ENCODE measurements around the gene LRRK2.

LRRK2 gene

GRCh38 chr12:40300490-40300889 is 75.7 kb downstream of the LRRK2 start:
- Histone ChIP-seq H3K4me1 (ENCODE audit: insufficient read depth, low read length) (no peaks in the 10 kb centered on the region), H3K27me3 (ENCODE audit: control insufficient read depth in 1 of 2, insufficient read depth in 2 of 2, low read length in 2 of 2) (no peaks in the 10 kb centered on the region), H3K36me3 (ENCODE audit: insufficient read depth, low read length) (peaks cover 13% of the 10 kb centered on the region), H3K9ac (ENCODE audit: low read length) (no peak overlapping the region), H3K9me3 (ENCODE audit: low read length) (no peaks in the 10 kb centered on the region), H3K4me3 (ENCODE audit: low read depth in 1 of 2, low read length in 2 of 2) (no peak overlapping the region), H3K27ac (ENCODE audit: low read depth, low read length) (no peak overlapping the region)

- Histone ChIP-seq H3K9me3 (ENCODE audit: low read length) (no peaks in the 10 kb centered on the region), H3K4me1 (ENCODE audit: insufficient read depth, low read length) (no peaks in the 10 kb centered on the region), H3K27me3 (ENCODE audit: control insufficient read depth in 1 of 2, insufficient read depth in 2 of 2, low read length in 2 of 2) (no peaks in the 10 kb centered on the region), H3K36me3 (ENCODE audit: insufficient read depth, low read length) (peaks cover 10% of the 10 kb centered on the region), H3K9ac (ENCODE audit: low read length) (no peak overlapping the region), H3K27ac (ENCODE audit: low read depth, low read length) (no peak overlapping the region), H3K4me3 (ENCODE audit: low read depth in 1 of 2, low read length in 2 of 2) (no peak overlapping the region)
Observed at GRCh38 chr12:40309001-40309400, 84.2 kb downstream of the LRRK2 start.

- Histone ChIP-seq H3K27me3 (ENCODE audit: control insufficient read depth in 1 of 2, insufficient read depth in 2 of 2, low read length in 2 of 2) (no peaks in the 10 kb centered on the region), H3K27ac (ENCODE audit: low read depth, low read length) (no peak overlapping the region), H3K9me3 (ENCODE audit: low read length) (no peaks in the 10 kb centered on the region), H3K4me1 (ENCODE audit: insufficient read depth, low read length) (no peaks in the 10 kb centered on the region), H3K4me3 (ENCODE audit: low read depth in 1 of 2, low read length in 2 of 2) (no peak overlapping the region), H3K9ac (ENCODE audit: low read length) (no peak overlapping the region), H3K36me3 (ENCODE audit: insufficient read depth, low read length) (peaks cover 6% of the 10 kb centered on the region)
Observed at GRCh38 chr12:40310211-40310610, 85.4 kb downstream of the LRRK2 start.

- Histone ChIP-seq H3K27ac (ENCODE audit: low read depth, low read length) (no peak overlapping the region), H3K36me3 (ENCODE audit: insufficient read depth, low read length) (peaks cover 6% of the 10 kb centered on the region), H3K4me1 (ENCODE audit: insufficient read depth, low read length) (no peaks in the 10 kb centered on the region), H3K4me3 (ENCODE audit: low read depth in 1 of 2, low read length in 2 of 2) (no peak overlapping the region), H3K9ac (ENCODE audit: low read length) (no peak overlapping the region), H3K9me3 (ENCODE audit: low read length) (no peaks in the 10 kb centered on the region), H3K27me3 (ENCODE audit: control insufficient read depth in 1 of 2, insufficient read depth in 2 of 2, low read length in 2 of 2) (no peaks in the 10 kb centered on the region)
Observed at GRCh38 chr12:40312196-40312595, 87.4 kb downstream of the LRRK2 start.

- Histone ChIP-seq H3K4me1 (ENCODE audit: insufficient read depth, low read length) (no peaks in the 10 kb centered on the region), H3K9ac (ENCODE audit: low read length) (no peak overlapping the region), H3K27me3 (ENCODE audit: control insufficient read depth in 1 of 2, insufficient read depth in 2 of 2, low read length in 2 of 2) (no peaks in the 10 kb centered on the region), H3K9me3 (ENCODE audit: low read length) (no peaks in the 10 kb centered on the region), H3K4me3 (ENCODE audit: low read depth in 1 of 2, low read length in 2 of 2) (no peak overlapping the region), H3K27ac (ENCODE audit: low read depth, low read length) (no peak overlapping the region), H3K36me3 (ENCODE audit: insufficient read depth, low read length) (peaks cover 6% of the 10 kb centered on the region)
Observed at GRCh38 chr12:40312982-40313576, 88.3 kb downstream of the LRRK2 start.

- no peaks in the 10 kb centered on the region for H3K9me3 ChIP-seq (ENCODE audit: low read length)
Observed at GRCh38 chr12:40313928-40314327, 89.1 kb downstream of the LRRK2 start.

GRCh38 chr12:40314927-40315326 is 90.1 kb downstream of the LRRK2 start:
- Histone ChIP-seq H3K9ac (ENCODE audit: low read length) (no peak overlapping the region), H3K4me3 (ENCODE audit: low read depth in 1 of 2, low read length in 2 of 2) (no peak overlapping the region), H3K36me3 (ENCODE audit: insufficient read depth, low read length) (peaks cover 6% of the 10 kb centered on the region), H3K9me3 (ENCODE audit: low read length) (no peaks in the 10 kb centered on the region), H3K4me1 (ENCODE audit: insufficient read depth, low read length) (no peaks in the 10 kb centered on the region), H3K27ac (ENCODE audit: low read depth, low read length) (no peak overlapping the region), H3K27me3 (ENCODE audit: control insufficient read depth in 1 of 2, insufficient read depth in 2 of 2, low read length in 2 of 2) (no peaks in the 10 kb centered on the region)

More at GRCh38 chr12:40313928-40314327, 89.1 kb downstream of the LRRK2 start:
- Histone ChIP-seq H3K9ac (ENCODE audit: low read length) (no peak overlapping the region), H3K4me1 (ENCODE audit: insufficient read depth, low read length) (no peaks in the 10 kb centered on the region), H3K4me3 (ENCODE audit: low read depth in 1 of 2, low read length in 2 of 2) (no peak overlapping the region), H3K27ac (ENCODE audit: low read depth, low read length) (no peak overlapping the region), H3K36me3 (ENCODE audit: insufficient read depth, low read length) (peaks cover 6% of the 10 kb centered on the region), H3K27me3 (ENCODE audit: control insufficient read depth in 1 of 2, insufficient read depth in 2 of 2, low read length in 2 of 2) (no peaks in the 10 kb centered on the region)

- H3K27me3 ChIP-seq (ENCODE audit: control insufficient read depth in 1 of 2, insufficient read depth in 2 of 2, low read length in 2 of 2): no peaks in the 10 kb centered on the region
- H3K9me3 ChIP-seq (ENCODE audit: low read length): no peaks in the 10 kb centered on the region
- peaks cover 4% of the 10 kb centered on the region for H3K36me3 ChIP-seq (ENCODE audit: insufficient read depth, low read length)
- no peaks in the 10 kb centered on the region for H3K4me1 ChIP-seq (ENCODE audit: insufficient read depth, low read length)
- no peak overlapping the region for H3K27ac ChIP-seq (ENCODE audit: low read depth, low read length)
- H3K4me3 ChIP-seq (ENCODE audit: low read depth in 1 of 2, low read length in 2 of 2): no peak overlapping the region
- no peak overlapping the region for H3K9ac ChIP-seq (ENCODE audit: low read length)
Observed at GRCh38 chr12:40315375-40315774, 90.6 kb downstream of the LRRK2 start.

- Histone ChIP-seq H3K9ac (ENCODE audit: low read length) (no peak overlapping the region), H3K9me3 (ENCODE audit: low read length) (no peaks in the 10 kb centered on the region), H3K27ac (ENCODE audit: low read depth, low read length) (no peak overlapping the region), H3K27me3 (ENCODE audit: control insufficient read depth in 1 of 2, insufficient read depth in 2 of 2, low read length in 2 of 2) (no peaks in the 10 kb centered on the region), H3K4me3 (ENCODE audit: low read depth in 1 of 2, low read length in 2 of 2) (no peak overlapping the region), H3K36me3 (ENCODE audit: insufficient read depth, low read length) (peaks cover 9% of the 10 kb centered on the region), H3K4me1 (ENCODE audit: insufficient read depth, low read length) (no peaks in the 10 kb centered on the region)
Observed at GRCh38 chr12:40324261-40324660, 99.5 kb downstream of the LRRK2 start.

GRCh38 chr12:40325349-40325960 is 100.7 kb downstream of the LRRK2 start:
- Histone ChIP-seq H3K4me3 (ENCODE audit: low read depth in 1 of 2, low read length in 2 of 2) (no peak overlapping the region), H3K9me3 (ENCODE audit: low read length) (no peaks in the 10 kb centered on the region), H3K27me3 (ENCODE audit: control insufficient read depth in 1 of 2, insufficient read depth in 2 of 2, low read length in 2 of 2) (no peaks in the 10 kb centered on the region), H3K9ac (ENCODE audit: low read length) (no peak overlapping the region), H3K36me3 (ENCODE audit: insufficient read depth, low read length) (peaks cover 13% of the 10 kb centered on the region), H3K27ac (ENCODE audit: low read depth, low read length) (no peak overlapping the region), H3K4me1 (ENCODE audit: insufficient read depth, low read length) (no peaks in the 10 kb centered on the region)

GRCh38 chr12:40327535-40327934 is 102.7 kb downstream of the LRRK2 start:
- no peaks in the 10 kb centered on the region for H3K9me3 ChIP-seq (ENCODE audit: low read length)
- no peak overlapping the region for H3K4me3 ChIP-seq (ENCODE audit: low read depth in 1 of 2, low read length in 2 of 2)
- peaks cover 26% of the 10 kb centered on the region for H3K36me3 ChIP-seq (ENCODE audit: insufficient read depth, low read length)
- H3K27ac ChIP-seq (ENCODE audit: low read depth, low read length): no peak overlapping the region
- H3K9ac ChIP-seq (ENCODE audit: low read length): no peak overlapping the region
- no peaks in the 10 kb centered on the region for H3K27me3 ChIP-seq (ENCODE audit: control insufficient read depth in 1 of 2, insufficient read depth in 2 of 2, low read length in 2 of 2)
- H3K4me1 ChIP-seq (ENCODE audit: insufficient read depth, low read length): no peaks in the 10 kb centered on the region

GRCh38 chr12:40330180-40330579 is 105.4 kb downstream of the LRRK2 start:
- Histone ChIP-seq H3K9ac (ENCODE audit: low read length) (no peak overlapping the region), H3K36me3 (ENCODE audit: insufficient read depth, low read length) (peaks cover 29% of the 10 kb centered on the region), H3K4me3 (ENCODE audit: low read depth in 1 of 2, low read length in 2 of 2) (no peak overlapping the region), H3K4me1 (ENCODE audit: insufficient read depth, low read length) (no peaks in the 10 kb centered on the region), H3K27ac (ENCODE audit: low read depth, low read length) (no peak overlapping the region), H3K27me3 (ENCODE audit: control insufficient read depth in 1 of 2, insufficient read depth in 2 of 2, low read length in 2 of 2) (no peaks in the 10 kb centered on the region), H3K9me3 (ENCODE audit: low read length) (no peaks in the 10 kb centered on the region)

Measured in muscle layer of colon (tissue), 2 donors.